HepG2 (cell line): ENCODE results near the gene GPER1. TPM values are rescaled to one million over a fixed set of nuclear protein-coding genes. Genes with fewer than 3 reads are reported as not detected.

Experiments used
- HIVEP1 ChIP-seq: sonication (generic); formaldehyde crosslinking; IDR thresholded peaks from 2 replicates; pipeline ENCODE4 v1.4.0; 2020; ENCODE audit warnings: mild to moderate bottlenecking, missing genetic modification reagents
- HNF4A ChIP-seq: sonication (generic); formaldehyde crosslinking; IDR thresholded peaks from 2 replicates; pipeline ENCODE4 v1.4.0; 2020; ENCODE audit warnings: missing genetic modification reagents
- ISL2 ChIP-seq: sonication (generic); formaldehyde crosslinking; IDR thresholded peaks from 2 replicates; pipeline ENCODE4 v1.5.0; 2020; ENCODE audit warnings: missing genetic modification reagents
- NFYC ChIP-seq: IDR thresholded peaks from 2 replicates; pipeline ENCODE4 v1.6.1; 2016; ENCODE audit warnings: missing genetic modification reagents, missing compliant biosample characterization
- RAD51 ChIP-seq: fragments of 450-650 bp; IDR thresholded peaks from 2 replicates; pipeline ENCODE4 v1.6.1; 2016; ENCODE audit warnings: borderline replicate concordance
- RARA ChIP-seq: IDR thresholded peaks from 2 replicates; pipeline ENCODE4 v1.6.1; 2016; ENCODE audit warnings: missing genetic modification reagents, missing compliant biosample characterization
- SAP130 ChIP-seq: IDR thresholded peaks from 2 replicates; pipeline ENCODE4 v1.6.1; 2016; ENCODE audit warnings: low read depth
- ZEB1 ChIP-seq: IDR thresholded peaks from 2 replicates; pipeline ENCODE4 v1.6.1; 2012; ENCODE audit warnings: mild to moderate bottlenecking, low read depth, inconsistent platforms; ENCODE audit not compliant: insufficient replicate concordance
- ZNF260 ChIP-seq: sonication (generic); formaldehyde crosslinking; IDR thresholded peaks from 2 replicates; pipeline ENCODE4 v1.4.0; 2020; ENCODE audit warnings: missing genetic modification reagents, low read depth, mild to moderate bottlenecking, borderline replicate concordance
- ZNF451 ChIP-seq: sonication (generic); formaldehyde crosslinking; IDR thresholded peaks from 2 replicates; pipeline ENCODE4 v1.5.0; 2020; ENCODE audit warnings: mild to moderate bottlenecking, missing genetic modification reagents
- ZNF737 ChIP-seq: sonication (generic); formaldehyde crosslinking; IDR thresholded peaks from 2 replicates; pipeline ENCODE4 v1.5.0; 2020; ENCODE audit warnings: missing genetic modification reagents, mild to moderate bottlenecking, borderline replicate concordance
- polyA plus RNA-seq, 8 experiments: library from polyadenylated mRNA; depleted of rRNA in 3 of 8; stranded (reverse) in 7 of 8; unstranded in 1 of 8; fragments of >200 nt; fragmentation: Illumina TruSeq in 4 of 8; extraction: Trizol in 4 of 8; gene quantifications; 2 replicates each; pipeline versions ENCODE4 v1.2.1 to v1.2.3, GENCODE V29; 2011 to 2016; ENCODE audit warnings: low read depth in 4 of 8, missing spikeins in 1 of 8, mixed read lengths in 1 of 8; ENCODE audit not compliant: insufficient read depth in 1 of 8
- total RNA-seq, 5 experiments: library from RNA; depleted of rRNA; stranded (reverse); fragments of >200 nt; fragmentation: Illumina TruSeq; extraction: Trizol; gene quantifications; 2 replicates each; pipeline ENCODE4 v1.2.3, GENCODE V29; 2016; ENCODE audit warnings: low read depth in 1 of 5
- TF ChIP-seq, protein P1 (sequence below): sonication (generic); formaldehyde crosslinking; IDR thresholded peaks from 2 replicates; pipeline ENCODE4 v1.5.0; 2020; ENCODE audit warnings: missing genetic modification reagents, mild to moderate bottlenecking, borderline replicate concordance
- TF ChIP-seq, protein P2 (sequence below): sonication (generic); formaldehyde crosslinking; IDR thresholded peaks from 2 replicates; pipeline ENCODE4 v1.4.0; 2020; ENCODE audit warnings: low read depth, mild to moderate bottlenecking, missing genetic modification reagents
- TF ChIP-seq, protein P3 (sequence below): sonication (generic); formaldehyde crosslinking; IDR thresholded peaks from 2 replicates; pipeline ENCODE4 v1.4.0; 2020; ENCODE audit warnings: missing genetic modification reagents
- TF ChIP-seq, protein P4 (sequence below): sonication (generic); formaldehyde crosslinking; IDR thresholded peaks from 2 replicates; pipeline ENCODE4 v1.8.1; 2023; ENCODE audit warnings: mild to moderate bottlenecking, inconsistent platforms, moderate library complexity, missing genetic modification reagents, borderline replicate concordance
- TF ChIP-seq, protein P5 (sequence below): sonication (generic); formaldehyde crosslinking; IDR thresholded peaks from 2 replicates; pipeline ENCODE4 v1.9.0; 2021; ENCODE audit warnings: missing genetic modification reagents, borderline replicate concordance
- TF ChIP-seq, protein P6 (sequence below): sonication (generic); formaldehyde crosslinking; IDR thresholded peaks from 2 replicates; pipeline ENCODE4 v1.4.0; 2020; ENCODE audit warnings: missing genetic modification reagents, mild to moderate bottlenecking, borderline replicate concordance
- TF ChIP-seq, protein P7 (sequence below): sonication (generic); formaldehyde crosslinking; conservative IDR thresholded peaks from 2 replicates; pipeline ENCODE4 v1.8.1; 2023; ENCODE audit warnings: missing genetic modification reagents

GPER1 gene
- total and polyA plus RNA-seq, 2 of the 13 experiments (the other 11 are each of a cell fraction or from before 2014, with no cell fraction given) = 12.7 to 19.7 TPM

DNA sequence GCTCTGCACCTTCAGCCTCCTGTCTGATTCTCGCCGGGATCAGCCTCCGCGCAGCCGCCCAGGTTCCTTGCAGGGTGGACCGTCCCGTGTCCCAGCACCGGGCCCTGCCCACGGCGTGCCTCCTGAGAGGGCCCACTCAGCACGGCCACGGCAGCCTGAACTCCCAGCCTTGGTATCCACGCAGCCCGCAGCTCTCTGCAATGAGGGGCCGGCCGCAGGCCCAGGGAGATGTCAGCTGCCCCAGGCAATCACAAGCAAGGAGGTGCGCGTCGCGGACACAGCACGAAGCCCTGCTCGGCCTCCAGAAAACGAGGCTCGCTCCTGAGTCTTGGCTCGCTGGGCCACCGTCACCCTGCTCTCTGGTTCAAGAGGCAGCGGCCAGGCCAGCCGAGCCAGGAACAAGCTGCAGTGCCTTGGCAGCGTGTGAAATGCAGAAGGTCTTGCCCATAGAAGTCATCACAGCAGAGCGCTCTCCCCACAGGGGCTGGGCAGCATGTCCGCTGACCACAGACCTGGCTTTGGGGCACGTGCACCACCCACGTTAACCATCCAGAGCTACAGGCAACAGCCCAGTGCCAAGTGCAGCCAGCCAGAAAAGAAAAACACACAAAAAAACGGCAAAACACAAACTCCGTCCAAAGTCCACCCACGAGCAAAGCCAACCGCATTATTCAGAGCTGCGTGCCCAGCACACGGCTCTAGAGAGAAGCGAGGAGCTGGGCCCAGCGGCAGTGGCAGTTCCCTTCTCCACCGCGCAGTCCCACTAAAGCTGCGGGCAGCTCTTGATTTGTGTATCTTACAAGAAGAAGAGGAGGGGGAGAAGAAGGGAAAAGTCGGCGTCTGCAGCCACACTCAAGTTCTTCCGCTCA is 13.9 kb downstream of the GPER1 start (continued):
- no peak for TF ChIP-seq ZNF260
- TF ChIP-seq ZEB1 = no peak
- TF ChIP-seq ZNF451 = no peak
- peak; percentile 44; the same call in 1 of the 2 replicates for TF ChIP-seq RARA (CRISPR knock-in tag)
- no peak for TF ChIP-seq NFYC (CRISPR knock-in tag)
- TF ChIP-seq ZNF737 (CRISPR knock-in tag) = no peak
- TF ChIP-seq HNF4A = peak; percentile 90
- TF ChIP-seq, protein P1, sequence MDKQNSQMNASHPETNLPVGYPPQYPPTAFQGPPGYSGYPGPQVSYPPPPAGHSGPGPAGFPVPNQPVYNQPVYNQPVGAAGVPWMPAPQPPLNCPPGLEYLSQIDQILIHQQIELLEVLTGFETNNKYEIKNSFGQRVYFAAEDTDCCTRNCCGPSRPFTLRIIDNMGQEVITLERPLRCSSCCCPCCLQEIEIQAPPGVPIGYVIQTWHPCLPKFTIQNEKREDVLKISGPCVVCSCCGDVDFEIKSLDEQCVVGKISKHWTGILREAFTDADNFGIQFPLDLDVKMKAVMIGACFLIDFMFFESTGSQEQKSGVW = no peak
- no peak for TF ChIP-seq ISL2 (CRISPR knock-in tag)
- TF ChIP-seq RAD51 = no peak
- TF ChIP-seq, protein P2, sequence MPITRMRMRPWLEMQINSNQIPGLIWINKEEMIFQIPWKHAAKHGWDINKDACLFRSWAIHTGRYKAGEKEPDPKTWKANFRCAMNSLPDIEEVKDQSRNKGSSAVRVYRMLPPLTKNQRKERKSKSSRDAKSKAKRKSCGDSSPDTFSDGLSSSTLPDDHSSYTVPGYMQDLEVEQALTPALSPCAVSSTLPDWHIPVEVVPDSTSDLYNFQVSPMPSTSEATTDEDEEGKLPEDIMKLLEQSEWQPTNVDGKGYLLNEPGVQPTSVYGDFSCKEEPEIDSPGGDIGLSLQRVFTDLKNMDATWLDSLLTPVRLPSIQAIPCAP (CRISPR knock-in tag) = no peak
- TF ChIP-seq, protein P3, sequence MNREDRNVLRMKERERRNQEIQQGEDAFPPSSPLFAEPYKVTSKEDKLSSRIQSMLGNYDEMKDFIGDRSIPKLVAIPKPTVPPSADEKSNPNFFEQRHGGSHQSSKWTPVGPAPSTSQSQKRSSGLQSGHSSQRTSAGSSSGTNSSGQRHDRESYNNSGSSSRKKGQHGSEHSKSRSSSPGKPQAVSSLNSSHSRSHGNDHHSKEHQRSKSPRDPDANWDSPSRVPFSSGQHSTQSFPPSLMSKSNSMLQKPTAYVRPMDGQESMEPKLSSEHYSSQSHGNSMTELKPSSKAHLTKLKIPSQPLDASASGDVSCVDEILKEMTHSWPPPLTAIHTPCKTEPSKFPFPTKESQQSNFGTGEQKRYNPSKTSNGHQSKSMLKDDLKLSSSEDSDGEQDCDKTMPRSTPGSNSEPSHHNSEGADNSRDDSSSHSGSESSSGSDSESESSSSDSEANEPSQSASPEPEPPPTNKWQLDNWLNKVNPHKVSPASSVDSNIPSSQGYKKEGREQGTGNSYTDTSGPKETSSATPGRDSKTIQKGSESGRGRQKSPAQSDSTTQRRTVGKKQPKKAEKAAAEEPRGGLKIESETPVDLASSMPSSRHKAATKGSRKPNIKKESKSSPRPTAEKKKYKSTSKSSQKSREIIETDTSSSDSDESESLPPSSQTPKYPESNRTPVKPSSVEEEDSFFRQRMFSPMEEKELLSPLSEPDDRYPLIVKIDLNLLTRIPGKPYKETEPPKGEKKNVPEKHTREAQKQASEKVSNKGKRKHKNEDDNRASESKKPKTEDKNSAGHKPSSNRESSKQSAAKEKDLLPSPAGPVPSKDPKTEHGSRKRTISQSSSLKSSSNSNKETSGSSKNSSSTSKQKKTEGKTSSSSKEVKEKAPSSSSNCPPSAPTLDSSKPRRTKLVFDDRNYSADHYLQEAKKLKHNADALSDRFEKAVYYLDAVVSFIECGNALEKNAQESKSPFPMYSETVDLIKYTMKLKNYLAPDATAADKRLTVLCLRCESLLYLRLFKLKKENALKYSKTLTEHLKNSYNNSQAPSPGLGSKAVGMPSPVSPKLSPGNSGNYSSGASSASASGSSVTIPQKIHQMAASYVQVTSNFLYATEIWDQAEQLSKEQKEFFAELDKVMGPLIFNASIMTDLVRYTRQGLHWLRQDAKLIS (CRISPR knock-in tag) = no peak
- TF ChIP-seq, protein P4, sequence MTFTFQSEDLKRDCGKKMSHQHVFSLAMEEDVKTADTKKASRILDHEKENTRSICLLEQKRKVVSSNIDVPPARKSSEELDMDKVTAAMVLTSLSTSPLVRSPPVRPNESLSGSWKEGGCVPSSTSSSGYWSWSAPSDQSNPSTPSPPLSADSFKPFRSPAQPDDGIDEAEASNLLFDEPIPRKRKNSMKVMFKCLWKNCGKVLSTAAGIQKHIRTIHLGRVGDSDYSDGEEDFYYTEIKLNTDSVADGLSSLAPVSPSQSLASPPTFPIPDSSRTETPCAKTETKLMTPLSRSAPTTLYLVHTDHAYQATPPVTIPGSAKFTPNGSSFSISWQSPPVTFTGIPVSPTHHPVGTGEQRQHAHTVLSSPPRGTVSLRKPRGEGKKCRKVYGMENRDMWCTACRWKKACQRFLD = no peak
- TF ChIP-seq SAP130 = peak; percentile 45
- TF ChIP-seq, protein P5, sequence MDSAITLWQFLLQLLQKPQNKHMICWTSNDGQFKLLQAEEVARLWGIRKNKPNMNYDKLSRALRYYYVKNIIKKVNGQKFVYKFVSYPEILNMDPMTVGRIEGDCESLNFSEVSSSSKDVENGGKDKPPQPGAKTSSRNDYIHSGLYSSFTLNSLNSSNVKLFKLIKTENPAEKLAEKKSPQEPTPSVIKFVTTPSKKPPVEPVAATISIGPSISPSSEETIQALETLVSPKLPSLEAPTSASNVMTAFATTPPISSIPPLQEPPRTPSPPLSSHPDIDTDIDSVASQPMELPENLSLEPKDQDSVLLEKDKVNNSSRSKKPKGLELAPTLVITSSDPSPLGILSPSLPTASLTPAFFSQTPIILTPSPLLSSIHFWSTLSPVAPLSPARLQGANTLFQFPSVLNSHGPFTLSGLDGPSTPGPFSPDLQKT (CRISPR knock-in tag) = no peak
- TF ChIP-seq, protein P6, sequence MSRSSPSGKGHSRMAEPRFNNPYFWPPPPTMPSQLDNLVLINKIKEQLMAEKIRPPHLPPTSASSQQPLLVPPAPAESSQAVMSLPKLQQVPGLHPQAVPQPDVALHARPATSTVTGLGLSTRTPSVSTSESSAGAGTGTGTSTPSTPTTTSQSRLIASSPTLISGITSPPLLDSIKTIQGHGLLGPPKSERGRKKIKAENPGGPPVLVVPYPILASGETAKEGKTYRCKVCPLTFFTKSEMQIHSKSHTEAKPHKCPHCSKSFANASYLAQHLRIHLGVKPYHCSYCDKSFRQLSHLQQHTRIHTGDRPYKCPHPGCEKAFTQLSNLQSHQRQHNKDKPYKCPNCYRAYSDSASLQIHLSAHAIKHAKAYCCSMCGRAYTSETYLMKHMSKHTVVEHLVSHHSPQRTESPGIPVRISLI (CRISPR knock-in tag) = peak; percentile 84; the same call in 1 of the 2 replicates
- TF ChIP-seq, protein P7, sequence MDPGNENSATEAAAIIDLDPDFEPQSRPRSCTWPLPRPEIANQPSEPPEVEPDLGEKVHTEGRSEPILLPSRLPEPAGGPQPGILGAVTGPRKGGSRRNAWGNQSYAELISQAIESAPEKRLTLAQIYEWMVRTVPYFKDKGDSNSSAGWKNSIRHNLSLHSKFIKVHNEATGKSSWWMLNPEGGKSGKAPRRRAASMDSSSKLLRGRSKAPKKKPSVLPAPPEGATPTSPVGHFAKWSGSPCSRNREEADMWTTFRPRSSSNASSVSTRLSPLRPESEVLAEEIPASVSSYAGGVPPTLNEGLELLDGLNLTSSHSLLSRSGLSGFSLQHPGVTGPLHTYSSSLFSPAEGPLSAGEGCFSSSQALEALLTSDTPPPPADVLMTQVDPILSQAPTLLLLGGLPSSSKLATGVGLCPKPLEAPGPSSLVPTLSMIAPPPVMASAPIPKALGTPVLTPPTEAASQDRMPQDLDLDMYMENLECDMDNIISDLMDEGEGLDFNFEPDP (CRISPR knock-in tag) = no peak
- TF ChIP-seq HIVEP1 (CRISPR knock-in tag) = no peak
